Endothelial cell of umbilical vein (primary cell): ENCODE data around the gene PPP4R1. TPM values are rescaled to one million over a fixed set of nuclear protein-coding genes. Genes with fewer than 3 reads are reported as not detected.

Source experiments
- BruUV-seq: library from RNA; stranded (reverse); fragments of 400-500 nt; replicated peaks from 2 replicates; lab custom pipeline; 2021; lab: Mats Ljungman, UMichigan
- CTCF ChIA-PET: fragments of 300-600, 350-600 bp; sonication (Branson Sonifier 250); formaldehyde crosslinking; loops from one replicate; lab custom pipeline; 2021; ENCODE audit warnings: antibody characterized with exemption, inconsistent platforms; lab: Charles Lee
- POLR2A ChIA-PET: fragments of 300-600, 350-600 bp; sonication (Branson Sonifier 250); formaldehyde crosslinking; loops from one replicate; lab custom pipeline; 2021; ENCODE audit warnings: antibody characterized with exemption, inconsistent platforms; lab: Charles Lee
- DNase-seq: peaks from one replicate; pipeline ENCODE4 v3.0.0-alpha.2; 2011; ENCODE audit warnings: low read depth, low spot score
- FAIRE-seq: peaks from 2 replicates; lab custom pipeline; 2011; peaks lifted over from hg19 to GRCh38; lab: Jason Lieb, UNC
- H2AFZ ChIP-seq: 2 replicates; pipeline ENCODE4 v1.6.0; 2012; ENCODE audit warnings: low read depth, low read length, control low read depth, inconsistent platforms
- H3K27ac ChIP-seq: 2 replicates; pipeline ENCODE4 v1.5.1; 2011; ENCODE audit warnings: low read depth, mild to moderate bottlenecking, control low read depth, low read length, moderate library complexity; ENCODE audit not compliant: insufficient read depth
- H3K27me3 ChIP-seq, 2 experiments: 2 replicates each; pipeline versions ENCODE4 v1.6.0 to v1.6.1; 2011; ENCODE audit warnings: low read length in 2 of 2, mixed read lengths in 1 of 2; ENCODE audit not compliant: control insufficient read depth in 2 of 2, insufficient read depth in 2 of 2
- H3K36me3 ChIP-seq, 2 experiments: 2 replicates in 1 of 2; 3 replicates in 1 of 2; pipeline ENCODE4 v1.5.1; 2011; ENCODE audit warnings: low read length in 2 of 2, mild to moderate bottlenecking in 1 of 2, moderate library complexity in 1 of 2; ENCODE audit not compliant: control insufficient read depth in 2 of 2, insufficient read depth in 2 of 2; ENCODE audit errors: extremely low read depth in 1 of 2
- H3K4me1 ChIP-seq: 3 replicates; pipeline ENCODE4 v1.5.1; 2011; ENCODE audit warnings: mild to moderate bottlenecking, low read length; ENCODE audit not compliant: control insufficient read depth, insufficient read depth; ENCODE audit errors: extremely low read depth
- H3K4me2 ChIP-seq: 2 replicates; pipeline ENCODE4 v1.6.1; 2011; ENCODE audit warnings: low read length, control low read depth, mixed read lengths; ENCODE audit not compliant: insufficient read depth
- H3K4me3 ChIP-seq, 3 experiments: fragments of 200-600 bp in 1 of 3; sonication (generic), shearing (Covaris generic) in 1 of 3; replicated peaks in 1 of 3; 2 replicates each; pipeline ENCODE4 v1.5.1; 2011 to 2016; ENCODE audit warnings: control low read depth in 3 of 3, low read length in 3 of 3, mild to moderate bottlenecking in 2 of 3, inconsistent platforms in 1 of 3, low read depth in 1 of 3, moderate library complexity in 1 of 3; ENCODE audit not compliant: insufficient read depth in 1 of 3
- H3K79me2 ChIP-seq: 2 replicates; pipeline ENCODE4 v1.6.0; 2012; ENCODE audit warnings: low read length, inconsistent platforms; ENCODE audit not compliant: control insufficient read depth, insufficient read depth
- H3K9ac ChIP-seq: replicated peaks from 2 replicates; pipeline ENCODE3; 2011; ENCODE audit warnings: low read length, control low read depth; ENCODE audit not compliant: insufficient read depth; ENCODE audit errors: extremely low read depth
- H3K9me1 ChIP-seq: replicated peaks from 3 replicates; pipeline ENCODE4 v1.6.0; 2011; ENCODE audit warnings: mild to moderate bottlenecking, low read length; ENCODE audit not compliant: control insufficient read depth, insufficient read depth; ENCODE audit errors: extremely low read depth
- H3K9me3 ChIP-seq: replicated peaks from 2 replicates; pipeline ENCODE4 v1.5.1; 2012; ENCODE audit warnings: low read length, inconsistent platforms; ENCODE audit not compliant: control insufficient read depth, insufficient read depth
- H4K20me1 ChIP-seq: replicated peaks from 2 replicates; pipeline ENCODE3; 2011; ENCODE audit warnings: mild to moderate bottlenecking, low read length; ENCODE audit not compliant: control insufficient read depth, insufficient read depth; ENCODE audit errors: extremely low read depth
- CTCF ChIP-seq, 2 donors: IDR thresholded peaks; 1 replicate in 1 of 2; 2 replicates in 1 of 2; pipeline ENCODE4 v1.5.1; 2011; ENCODE audit warnings: low read length in 2 of 2, mild to moderate bottlenecking in 2 of 2, moderate library complexity in 2 of 2, control low read depth in 1 of 2, inconsistent platforms in 1 of 2, low read depth in 1 of 2; ENCODE audit not compliant: insufficient read depth in 1 of 2; ENCODE audit errors: extremely low read depth in 1 of 2
- EZH2 ChIP-seq: IDR thresholded peaks from 2 replicates; pipeline ENCODE4 v1.6.1; 2012; ENCODE audit warnings: borderline replicate concordance, low read depth, mild to moderate bottlenecking, moderate library complexity, low read length, inconsistent platforms; ENCODE audit not compliant: severe bottlenecking
- GATA2 ChIP-seq: IDR thresholded peaks from 2 replicates; pipeline ENCODE4 v1.7.0; 2011; ENCODE audit warnings: low read depth, mild to moderate bottlenecking, moderate library complexity, mixed read lengths, low read length; ENCODE audit not compliant: insufficient read length, insufficient read depth
- MYC ChIP-seq: IDR thresholded peaks from one replicate; pipeline ENCODE4 v1.6.1; 2011; ENCODE audit warnings: mild to moderate bottlenecking, low read depth, low read length
- dilution Hi-C: fragments of 300-500 bp; cut with MboI; formaldehyde crosslinking; loops from one replicate; pipeline ENCODE4 v1.15.0; 2019; ENCODE audit warnings: low sequenced_read_pairs; ENCODE audit not compliant: extremely low pct_ligation_motif_present
- intact Hi-C: fragments of 100-400 bp; cut with micrococcal nuclease; formaldehyde crosslinking; loops from one replicate; pipeline ENCODE4 v1.10.0; 2022
- polyA plus RNA-seq, 4 experiments: library from polyadenylated mRNA; depleted of rRNA in 3 of 4; stranded (reverse) in 3 of 4; unstranded in 1 of 4; fragments of >200 nt; gene quantifications; 2 replicates each; pipeline versions ENCODE4 v1.2.1 to v1.2.3, GENCODE V29; 2011 to 2012; ENCODE audit warnings: missing spikeins in 1 of 4
- total RNA-seq: library from RNA; stranded (reverse); gene quantifications from 2 replicates; pipeline ENCODE4 v1.2.3, GENCODE V29; 2021

PPP4R1 gene
- total and polyA plus RNA-seq, 2 donors (not counting 3 experiments of a cell fraction or from before 2014, with no cell fraction given): 138 to 152 TPM

DNA sequence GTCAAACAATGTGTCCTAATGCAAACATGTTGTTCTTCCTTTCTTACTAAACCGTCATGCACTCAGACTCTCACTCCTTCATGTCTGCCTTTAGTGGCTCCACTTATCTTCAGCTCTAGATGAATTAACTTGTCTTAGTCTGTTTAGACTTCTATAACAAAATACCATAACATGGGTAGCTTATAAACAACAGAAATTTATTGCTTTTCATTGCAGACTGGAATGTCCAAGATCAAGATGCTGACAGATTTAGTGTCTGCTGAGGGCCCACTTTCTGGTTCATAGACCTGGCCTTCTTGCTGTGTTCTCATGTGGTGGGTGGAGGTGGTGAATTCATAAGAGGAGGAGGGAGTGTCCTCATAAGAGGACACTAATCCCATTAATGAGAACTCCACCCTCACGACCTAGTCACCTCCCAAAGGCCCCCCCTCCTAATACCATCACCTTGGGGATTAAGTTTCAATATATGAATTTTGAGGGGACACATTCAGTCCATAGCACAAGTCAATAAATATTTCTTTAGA lies 106.7 kb downstream of the PPP4R1 start:
- peaks cover 2% of the 10 kb centered on the region for H3K9me1 ChIP-seq
- CTCF ChIA-PET: interaction anchor here (1.2 to 3.7 kb wide), 4 partner anchors 9 to 141 kb away, joined by 3 to 21 read pairs (median 4); no protein-coding TSS in a partner anchor
- TF ChIP-seq EZH2 (no peak), CTCF (IDR thresholded peaks at IDR 0.05; ENCODE audit: extremely low read depth in 1 of 2, insufficient read depth in 1 of 2, low read depth in 1 of 2, low read length in 2 of 2) (no peak), GATA2 (no peak), MYC (no peak)
- H3K27me3 ChIP-seq: no peaks in the 10 kb centered on the region
- H3K27ac ChIP-seq: no peak overlapping the region
- no peak for DNase-seq
- H3K79me2 ChIP-seq: peaks cover 57% of the 10 kb centered on the region
- no peak overlapping the region for H3K9ac ChIP-seq
- intact Hi-C loops (no loop called here), dilution Hi-C loops (no loop called here)
- no peaks in the 10 kb centered on the region for H3K4me1 ChIP-seq
- H2AFZ ChIP-seq: no peak overlapping the region
- no TSS peak for BruUV-seq
- FAIRE-seq: no peak
- no peaks in the 10 kb centered on the region for H3K36me3 ChIP-seq
- no peaks in the 10 kb centered on the region for H4K20me1 ChIP-seq
- H3K9me3 ChIP-seq: no peaks in the 10 kb centered on the region
- H3K4me2 ChIP-seq: no peak overlapping the region
- POLR2A ChIA-PET: no interaction called here
- no peak overlapping the region for H3K4me3 ChIP-seq
